Kidney (tissue), 14 donors: ENCODE results near the gene HSPB1. TPM values are rescaled to one million over a fixed set of nuclear protein-coding genes. Genes with fewer than 3 reads are reported as not detected.

ENCODE experiments used
- DNase-seq, 5 donors: peaks; one replicate each; pipeline ENCODE4 v3.0.0-alpha.2; 2013 to 2020
- FAIRE-seq: peaks from 2 replicates; lab custom pipeline; 2012; peaks lifted over from hg19 to GRCh38; lab: Jason Lieb, UNC
- H3K27ac ChIP-seq, 2 donors: one replicate each; pipeline ENCODE4 v1.7.0; 2013; ENCODE audit warnings: low read depth in 2 of 2, low read length in 2 of 2, inconsistent platforms in 1 of 2
- H3K27me3 ChIP-seq: one replicate; pipeline ENCODE4 v1.7.1; 2013; ENCODE audit warnings: low read length, inconsistent platforms; ENCODE audit not compliant: control insufficient read depth, insufficient read depth
- H3K36me3 ChIP-seq, 3 donors: one replicate each; pipeline versions ENCODE4 v1.7.0 to v1.7.1; 2013; ENCODE audit warnings: low read length in 3 of 3, control low read depth in 1 of 3, inconsistent platforms in 1 of 3; ENCODE audit not compliant: insufficient read depth in 3 of 3, control insufficient read depth in 2 of 3
- H3K4me1 ChIP-seq, 3 donors: one replicate each; pipeline versions ENCODE4 v1.7.0 to v1.7.1; 2013; ENCODE audit warnings: low read length in 3 of 3, inconsistent platforms in 1 of 3, low read depth in 1 of 3; ENCODE audit not compliant: control insufficient read depth in 2 of 3, insufficient read depth in 2 of 3
- H3K4me3 ChIP-seq, 3 donors: one replicate each; pipeline versions ENCODE4 v1.7.0 to v1.8.1; 2013; ENCODE audit warnings: low read length in 3 of 3, control low read depth in 1 of 3, inconsistent platforms in 1 of 3
- H3K9ac ChIP-seq, 3 donors: one replicate each; pipeline versions ENCODE4 v1.7.0 to v1.7.1; 2013; ENCODE audit warnings: low read length in 3 of 3, control low read depth in 1 of 3, inconsistent platforms in 1 of 3
- H3K9me3 ChIP-seq, 3 donors: one replicate each; pipeline versions ENCODE4 v1.7.0 to v1.7.1; 2013; ENCODE audit warnings: low read length in 3 of 3, control low read depth in 1 of 3, inconsistent platforms in 1 of 3; ENCODE audit not compliant: control insufficient read depth in 2 of 3, insufficient read depth in 1 of 3
- intact Hi-C: fragments of 100-400 bp; cut with DNase I; formaldehyde crosslinking; loops from one replicate; pipeline ENCODE4 v1.11.1; 2022
- polyA plus RNA-seq: library from polyadenylated mRNA; stranded (reverse); fragments of 350-450 nt; fragmentation: Illumina TruSeq; extraction: RNeasy Lipid Tissue Mini Kit (QIAGEN cat#74804); gene quantifications from one replicate; pipeline ENCODE4 v1.2.3, GENCODE V29; 2014; ENCODE audit warnings: low read depth, low replicate concordance; ENCODE audit not compliant: insufficient read depth
- total RNA-seq: library from RNA; stranded (reverse); fragmentation: NEBNext Ultra II Directional; extraction: Animal tissue kit (Norgen Biotek cat#: 25700); gene quantifications from one replicate; pipeline ENCODE4 v1.2.1, GENCODE V29; 2021
- TF ChIP-seq, protein P1 (sequence below): IDR thresholded peaks from 3 replicates; pipeline ENCODE4 v1.5.1; 2012; ENCODE audit warnings: mild to moderate bottlenecking, moderate library complexity, borderline replicate concordance; ENCODE audit not compliant: insufficient read depth; ENCODE audit errors: extremely low read depth
- donor health status: control.
- donor health status: control.
- donor health status: control.
- donor health status: control.
- donor health status: control.
- donor health status: DM: yes; HTN: yes; CAD: no.
- donor health status: Normal renal cell carcinoma (clear cell type).

Gene HSPB1
- total and polyA plus RNA-seq, 2 donors from 2014 or later = 1,012 to 1,561 TPM

DNA sequence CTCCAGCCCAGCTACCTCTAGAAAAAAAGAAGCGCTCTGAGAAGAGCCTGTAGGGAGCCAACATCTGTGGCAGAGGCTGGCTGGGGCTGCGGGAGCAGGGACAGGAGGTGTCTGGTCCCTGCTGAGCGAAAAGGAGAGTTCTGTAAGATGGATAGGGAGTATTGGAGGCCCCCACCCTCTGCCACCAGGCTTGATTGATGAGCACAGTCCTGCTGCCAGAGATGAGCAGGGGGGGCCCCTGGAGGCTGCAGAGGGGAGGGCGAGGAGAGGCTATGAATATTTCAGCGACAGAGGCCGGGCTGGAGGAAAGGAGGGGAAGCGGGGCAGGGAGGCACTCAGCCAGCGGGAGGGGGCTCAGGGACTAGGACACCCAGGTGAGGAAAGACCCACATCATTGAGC lies 44.5 kb upstream of the HSPB1 start:
- FAIRE-seq (no peak), DNase-seq (peak in 1 of 5 donors; percentile 48)
- H3K27me3 ChIP-seq = no peaks in the 10 kb centered on the region
- H3K36me3 ChIP-seq = no peaks in the 10 kb centered on the region
- no peaks in the 10 kb centered on the region for H3K4me1 ChIP-seq
- H3K9ac ChIP-seq = no peak overlapping the region
- H3K9me3 ChIP-seq = no peaks in the 10 kb centered on the region
- H3K27ac ChIP-seq = no peak overlapping the region
- intact Hi-C loops = no loop called here
- H3K4me3 ChIP-seq = no peak overlapping the region
- TF ChIP-seq, protein P1, sequence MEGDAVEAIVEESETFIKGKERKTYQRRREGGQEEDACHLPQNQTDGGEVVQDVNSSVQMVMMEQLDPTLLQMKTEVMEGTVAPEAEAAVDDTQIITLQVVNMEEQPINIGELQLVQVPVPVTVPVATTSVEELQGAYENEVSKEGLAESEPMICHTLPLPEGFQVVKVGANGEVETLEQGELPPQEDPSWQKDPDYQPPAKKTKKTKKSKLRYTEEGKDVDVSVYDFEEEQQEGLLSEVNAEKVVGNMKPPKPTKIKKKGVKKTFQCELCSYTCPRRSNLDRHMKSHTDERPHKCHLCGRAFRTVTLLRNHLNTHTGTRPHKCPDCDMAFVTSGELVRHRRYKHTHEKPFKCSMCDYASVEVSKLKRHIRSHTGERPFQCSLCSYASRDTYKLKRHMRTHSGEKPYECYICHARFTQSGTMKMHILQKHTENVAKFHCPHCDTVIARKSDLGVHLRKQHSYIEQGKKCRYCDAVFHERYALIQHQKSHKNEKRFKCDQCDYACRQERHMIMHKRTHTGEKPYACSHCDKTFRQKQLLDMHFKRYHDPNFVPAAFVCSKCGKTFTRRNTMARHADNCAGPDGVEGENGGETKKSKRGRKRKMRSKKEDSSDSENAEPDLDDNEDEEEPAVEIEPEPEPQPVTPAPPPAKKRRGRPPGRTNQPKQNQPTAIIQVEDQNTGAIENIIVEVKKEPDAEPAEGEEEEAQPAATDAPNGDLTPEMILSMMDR = no peak

DNA sequence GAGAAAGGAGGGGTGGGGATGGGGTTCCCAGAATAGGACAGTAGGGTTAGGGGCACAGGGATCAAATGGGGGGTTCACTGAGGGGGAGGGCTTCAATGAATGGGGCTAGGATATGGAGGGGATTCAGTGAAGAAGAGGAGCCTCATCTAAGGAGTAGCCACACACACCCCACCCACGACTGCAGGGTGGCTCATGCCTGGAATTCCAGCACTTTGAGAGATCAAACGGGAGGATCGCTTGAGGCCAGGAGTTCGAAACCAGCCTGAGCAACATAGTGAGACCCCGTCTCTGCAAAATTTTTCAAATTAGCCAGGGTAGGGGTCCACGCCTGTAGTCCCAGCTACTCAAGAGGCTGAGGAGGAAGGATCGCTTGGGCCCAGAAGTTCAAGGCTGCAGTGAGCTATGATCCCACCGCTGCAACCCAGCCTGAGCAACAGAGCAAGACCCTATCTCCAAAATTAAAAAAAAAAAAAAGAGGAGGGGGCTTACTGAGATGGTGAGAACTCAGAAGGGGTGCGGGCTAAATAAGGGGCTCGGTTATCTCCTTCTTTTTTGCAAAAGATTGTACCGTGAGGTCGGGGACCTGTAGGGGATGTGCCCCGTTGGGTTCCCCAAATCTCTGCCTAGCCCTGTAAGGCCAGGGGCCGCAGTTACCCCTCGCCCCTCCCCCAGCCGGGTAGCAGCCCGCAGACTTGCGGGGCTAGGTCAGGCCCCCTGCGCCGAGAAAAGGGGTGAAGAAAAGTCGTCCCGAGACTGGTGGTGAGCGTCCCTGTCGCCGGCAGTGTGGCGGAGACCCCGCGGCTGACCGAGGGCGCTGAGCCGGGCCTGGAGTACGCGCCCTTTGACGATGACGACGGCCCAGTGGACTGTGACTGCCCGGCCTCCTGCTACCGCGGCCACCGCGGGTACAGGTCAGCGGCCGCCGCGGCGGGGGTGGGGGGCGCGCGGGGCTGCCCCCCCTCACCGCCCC lies 43.1 kb upstream of the HSPB1 start:
- Histone ChIP-seq H3K36me3 (no peaks in the 10 kb centered on the region), H3K9ac (no peak overlapping the region), H3K4me1 (no peaks in the 10 kb centered on the region), H3K27me3 (no peaks in the 10 kb centered on the region), H3K9me3 (no peaks in the 10 kb centered on the region), H3K27ac (no peak overlapping the region), H3K4me3 (no peak overlapping the region)
- DNase-seq = peak in 4 of 5 donors; percentile 58 to 82 (median 67)
- intact Hi-C loops = loop anchor here (10.0 kb wide), 1 partner anchor 75 kb away; no protein-coding TSS in a partner anchor
- TF ChIP-seq, protein P1 = no peak
- FAIRE-seq = no peak

DNA sequence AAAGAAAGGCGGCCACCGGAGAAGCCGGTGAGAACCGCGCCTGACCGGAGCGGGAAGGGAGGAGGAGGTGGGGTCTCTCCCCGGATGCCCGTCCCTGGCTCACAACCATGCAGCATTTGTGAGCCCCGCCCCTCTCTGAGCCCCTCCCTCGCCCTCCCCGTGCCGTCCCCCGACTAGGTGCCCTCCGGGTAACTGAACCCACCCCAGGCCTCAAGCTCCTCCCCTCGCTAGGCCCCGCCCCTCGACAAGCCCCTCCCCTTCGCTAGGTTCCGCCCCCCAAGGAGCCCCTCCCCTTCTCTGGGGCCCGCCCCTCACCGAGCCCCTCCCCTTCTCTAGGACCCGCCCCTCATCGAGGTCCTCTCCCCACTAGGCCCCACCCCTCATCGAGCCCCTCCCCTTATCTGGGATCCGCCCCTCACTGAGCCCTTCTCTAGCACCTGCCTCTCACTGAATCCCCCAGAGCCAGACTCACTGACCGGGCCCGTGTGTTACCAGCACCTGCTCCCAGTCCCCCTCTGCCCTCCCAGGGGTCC lies 42.2 kb upstream of the HSPB1 start:
- Histone ChIP-seq H3K4me1 (no peaks in the 10 kb centered on the region), H3K9me3 (no peaks in the 10 kb centered on the region), H3K9ac (no peak overlapping the region), H3K27ac (no peak overlapping the region), H3K27me3 (no peaks in the 10 kb centered on the region), H3K36me3 (no peaks in the 10 kb centered on the region), H3K4me3 (no peak overlapping the region)
- TF ChIP-seq, protein P1 = no peak
- DNase-seq = peak in 4 of 5 donors; percentile 78 to 95 (median 82)
- no peak for FAIRE-seq
- intact Hi-C loops = loop anchor here (10.0 kb wide), 1 partner anchor 75 kb away; no protein-coding TSS in a partner anchor
